ENCODE measurements around the gene TBC1D5.
"Not testable (repeated sequence)": the region's sequence is repeated elsewhere in the genome, so short reads cannot be mapped to it uniquely, and the experiment has no call there.

TBC1D5 gene

GRCh38 chr3:17639257-17639656, 103.2 kb downstream of the TBC1D5 start:
- no peak for DNase-seq

GRCh38 chr3:17638356-17638755, 104.1 kb downstream of the TBC1D5 start:
- DNase-seq, result no peak

GRCh38 chr3:17635675-17636074, 106.8 kb downstream of the TBC1D5 start:
- not testable (repeated sequence) for DNase-seq

GRCh38 chr3:17634964-17635363, 107.5 kb downstream of the TBC1D5 start:
- DNase-seq, result no peak

GRCh38 chr3:17634201-17634600, 108.2 kb downstream of the TBC1D5 start:
- DNase-seq, result no peak

- no peak for DNase-seq
Measured at GRCh38 chr3:17632401-17633100, 109.9 kb downstream of the TBC1D5 start.

GRCh38 chr3:17631609-17632008, 110.8 kb downstream of the TBC1D5 start:
- DNase-seq, result no peak

GRCh38 chr3:17629400-17629799, 113.0 kb downstream of the TBC1D5 start:
- no peak for DNase-seq

GRCh38 chr3:17626395-17626794, 116.0 kb downstream of the TBC1D5 start:
- DNase-seq, result no peak

- no peak for DNase-seq
Measured at GRCh38 chr3:17625133-17625532, 117.3 kb downstream of the TBC1D5 start.

GRCh38 chr3:17623464-17623863, 119.0 kb downstream of the TBC1D5 start:
- DNase-seq, result no peak

GRCh38 chr3:17619968-17620367, 122.5 kb downstream of the TBC1D5 start:
- no peak for DNase-seq

GRCh38 chr3:17613017-17613416, 129.4 kb downstream of the TBC1D5 start:
- DNase-seq, result not testable (repeated sequence)

GRCh38 chr3:17607905-17608304, 134.5 kb downstream of the TBC1D5 start:
- DNase-seq, result no peak

- DNase-seq, result no peak
Measured at GRCh38 chr3:17605934-17606333, 136.5 kb downstream of the TBC1D5 start.

GRCh38 chr3:17605032-17605431, 137.4 kb downstream of the TBC1D5 start:
- DNase-seq, result no peak

GRCh38 chr3:17602126-17602525, 140.3 kb downstream of the TBC1D5 start:
- DNase-seq, result no peak

- DNase-seq, result no peak
Measured at GRCh38 chr3:17592956-17593355, 149.5 kb downstream of the TBC1D5 start.

GRCh38 chr3:17590465-17590864, 152.0 kb downstream of the TBC1D5 start:
- DNase-seq, result no peak

GRCh38 chr3:17589888-17590287, 152.5 kb downstream of the TBC1D5 start:
- no peak for DNase-seq

- no peak for DNase-seq
Measured at GRCh38 chr3:17588422-17588821, 154.0 kb downstream of the TBC1D5 start.

GRCh38 chr3:17585394-17586325, 156.8 kb downstream of the TBC1D5 start:
- no peak for DNase-seq

- no peak for DNase-seq
Measured at GRCh38 chr3:17584066-17584465, 158.4 kb downstream of the TBC1D5 start.

GRCh38 chr3:17583530-17583929, 158.9 kb downstream of the TBC1D5 start:
- no peak for DNase-seq
